ENCODE data around the gene MACROD2. TPM values are rescaled to one million over a fixed set of nuclear protein-coding genes. Genes with fewer than 3 reads are reported as not detected.
A peak's percentile ranks its signal among the peaks of the same experiment; 100 is the strongest.

The MACROD2 gene
- total RNA-seq, 2 donors from 2014 or later: 8.0 to 19.4 TPM

- intact Hi-C loops (cut with DNase I): no loop called here
- Histone ChIP-seq H3K27me3 (replicated peaks; ENCODE audit: insufficient read depth) (no peaks in the 10 kb centered on the region), H3K27ac (no peak overlapping the region), H3K9me3 (no peaks in the 10 kb centered on the region), H3K4me3 (no peak overlapping the region), H3K36me3 (no peaks in the 10 kb centered on the region), H3K4me1 (replicated peaks) (no peaks in the 10 kb centered on the region)
- TF ChIP-seq POLR2AphosphoS5 (IDR thresholded peaks at IDR 0.05) (no peak), CTCF (IDR thresholded peaks at IDR 0.05) (no peak), POLR2A (IDR thresholded peaks at IDR 0.05) (no peak)
- 94% methylated on average over 2 of the region's 2 CpGs for WGBS
- DNase-seq (ENCODE audit: low spot score): no peak
Measured at GRCh38 chr20:15317546-15318232, 1322.4 kb downstream of the MACROD2 start.

- H3K36me3 ChIP-seq: no peaks in the 10 kb centered on the region
- DNase-seq (ENCODE audit: low spot score): no peak
- H3K4me3 ChIP-seq: no peak overlapping the region
- intact Hi-C loops (cut with DNase I): no loop called here
- no peak for TF ChIP-seq POLR2AphosphoS5 (IDR thresholded peaks at IDR 0.05)
- no peak for TF ChIP-seq POLR2A (IDR thresholded peaks at IDR 0.05)
- TF ChIP-seq CTCF (IDR thresholded peaks at IDR 0.05): no peak
- no peaks in the 10 kb centered on the region for H3K27me3 ChIP-seq (replicated peaks; ENCODE audit: insufficient read depth)
- no peaks in the 10 kb centered on the region for H3K9me3 ChIP-seq
- H3K27ac ChIP-seq: no peak overlapping the region
- no peaks in the 10 kb centered on the region for H3K4me1 ChIP-seq (replicated peaks)
Measured at GRCh38 chr20:15318682-15319081, 1323.4 kb downstream of the MACROD2 start.

GRCh38 chr20:15319439-15319838, 1324.1 kb downstream of the MACROD2 start:
- H3K9me3 ChIP-seq: no peaks in the 10 kb centered on the region
- TF ChIP-seq CTCF (IDR thresholded peaks at IDR 0.05): no peak
- TF ChIP-seq POLR2AphosphoS5 (IDR thresholded peaks at IDR 0.05): no peak
- no peak for TF ChIP-seq POLR2A (IDR thresholded peaks at IDR 0.05)
- H3K4me1 ChIP-seq (replicated peaks): no peaks in the 10 kb centered on the region
- intact Hi-C loops (cut with DNase I): no loop called here
- H3K27me3 ChIP-seq (replicated peaks; ENCODE audit: insufficient read depth): no peaks in the 10 kb centered on the region
- no peak for DNase-seq (ENCODE audit: low spot score)
- 95% methylated on average over 2 of the region's 2 CpGs for WGBS
- H3K27ac ChIP-seq: no peak overlapping the region
- H3K36me3 ChIP-seq: no peaks in the 10 kb centered on the region
- no peak overlapping the region for H3K4me3 ChIP-seq

- Histone ChIP-seq H3K27me3 (replicated peaks; ENCODE audit: insufficient read depth) (no peaks in the 10 kb centered on the region), H3K36me3 (no peaks in the 10 kb centered on the region), H3K4me1 (replicated peaks) (no peaks in the 10 kb centered on the region), H3K4me3 (no peak overlapping the region), H3K9me3 (no peaks in the 10 kb centered on the region), H3K27ac (no peak overlapping the region)
- DNase-seq (ENCODE audit: low spot score): no peak
- 42% methylated on average over 2 of the region's 2 CpGs for WGBS
- peak; percentile 10 for TF ChIP-seq POLR2AphosphoS5 (IDR thresholded peaks at IDR 0.05)
- no peak for TF ChIP-seq CTCF (IDR thresholded peaks at IDR 0.05)
- no peak for TF ChIP-seq POLR2A (IDR thresholded peaks at IDR 0.05)
- intact Hi-C loops (cut with DNase I): no loop called here
Measured at GRCh38 chr20:15320941-15321340, 1325.6 kb downstream of the MACROD2 start.

GRCh38 chr20:15327123-15327522, 1331.8 kb downstream of the MACROD2 start:
- H3K4me3 ChIP-seq: no peak overlapping the region
- whole genome bisulfite sequencing: 96% methylated on average over 4 of the region's 4 CpGs
- H3K4me1 ChIP-seq (replicated peaks): no peaks in the 10 kb centered on the region
- DNase-seq (ENCODE audit: low spot score): no peak
- no peaks in the 10 kb centered on the region for H3K9me3 ChIP-seq
- TF ChIP-seq POLR2A (IDR thresholded peaks at IDR 0.05): no peak
- no peak for TF ChIP-seq POLR2AphosphoS5 (IDR thresholded peaks at IDR 0.05)
- no peak for TF ChIP-seq CTCF (IDR thresholded peaks at IDR 0.05)
- intact Hi-C loops (cut with DNase I): no loop called here
- H3K27me3 ChIP-seq (replicated peaks; ENCODE audit: insufficient read depth): no peaks in the 10 kb centered on the region
- no peak overlapping the region for H3K27ac ChIP-seq
- H3K36me3 ChIP-seq: no peaks in the 10 kb centered on the region
